ENCODE results near the gene ASB7.

The ASB7 gene

GRCh38 chr15:100687582-100688141 is 85.3 kb downstream of the ASB7 start:
- no peak for DNase-seq

DNA sequence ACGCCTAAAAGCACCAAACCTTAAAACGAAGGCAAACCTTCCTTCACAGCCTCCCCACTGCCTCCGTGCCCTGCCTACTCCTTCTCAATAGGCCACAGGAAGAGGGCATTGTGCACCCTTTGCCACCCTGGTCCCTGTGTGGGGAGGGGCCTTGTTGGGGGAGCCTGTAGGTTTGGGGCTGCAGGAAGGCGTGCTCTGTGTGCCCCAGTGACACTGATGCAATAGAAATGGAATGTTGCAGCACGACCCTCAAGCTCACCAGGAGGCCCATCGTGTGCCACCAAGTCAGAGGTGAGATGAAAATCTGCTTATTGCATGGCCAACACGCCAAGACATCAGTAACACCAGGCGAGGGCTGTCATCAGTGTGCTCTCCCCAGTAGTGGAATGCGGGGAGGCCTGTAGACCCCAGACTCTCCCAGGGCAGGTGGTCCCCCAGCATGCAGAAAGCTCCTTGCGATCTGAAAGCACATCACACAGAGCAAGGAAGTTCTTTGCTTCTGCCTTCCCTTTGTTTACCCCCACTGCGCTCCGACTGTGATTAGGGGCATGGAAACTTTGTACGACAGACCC is 86.2 kb downstream of the ASB7 start:
- DNase-seq, result no peak

- DNase-seq, result no peak
Observed at GRCh38 chr15:100689131-100689899, 86.9 kb downstream of the ASB7 start.

DNA sequence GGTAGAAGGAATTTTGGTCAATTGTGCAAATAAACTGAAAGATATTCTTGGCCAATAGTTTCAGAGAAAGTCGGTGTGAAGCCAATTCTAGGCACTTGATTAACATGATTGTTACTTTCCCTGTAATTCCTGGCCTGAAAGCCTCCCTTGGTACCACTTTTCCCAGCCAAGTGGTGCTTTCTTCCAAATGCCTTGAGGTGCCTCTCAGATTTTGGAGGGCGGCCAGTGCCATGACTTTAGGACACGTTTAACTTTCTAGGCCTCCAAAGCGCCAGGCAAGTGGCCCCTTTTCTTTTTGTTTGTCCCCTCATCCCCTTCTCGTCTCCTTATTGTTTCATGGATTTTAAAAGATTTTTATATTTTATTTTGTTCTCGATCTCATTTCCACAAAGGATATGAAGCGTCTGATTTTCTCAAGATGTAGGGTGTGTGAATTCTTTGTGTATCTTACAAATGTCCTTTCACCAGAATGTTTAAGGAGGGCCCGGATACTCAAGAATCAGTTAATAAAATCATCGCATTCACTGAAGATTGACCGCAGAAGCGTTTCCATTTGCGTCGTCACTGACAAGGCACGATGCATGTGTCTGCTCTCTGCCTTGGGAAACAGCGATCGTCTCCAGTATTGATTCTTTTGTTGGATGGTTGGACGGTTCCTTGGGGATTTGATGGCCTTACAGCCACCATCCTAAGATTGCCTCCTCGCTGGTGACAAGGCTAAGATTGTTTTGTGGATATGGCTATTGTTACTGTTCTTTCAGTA is 87.8 kb downstream of the ASB7 start:
- no peak for DNase-seq

DNA sequence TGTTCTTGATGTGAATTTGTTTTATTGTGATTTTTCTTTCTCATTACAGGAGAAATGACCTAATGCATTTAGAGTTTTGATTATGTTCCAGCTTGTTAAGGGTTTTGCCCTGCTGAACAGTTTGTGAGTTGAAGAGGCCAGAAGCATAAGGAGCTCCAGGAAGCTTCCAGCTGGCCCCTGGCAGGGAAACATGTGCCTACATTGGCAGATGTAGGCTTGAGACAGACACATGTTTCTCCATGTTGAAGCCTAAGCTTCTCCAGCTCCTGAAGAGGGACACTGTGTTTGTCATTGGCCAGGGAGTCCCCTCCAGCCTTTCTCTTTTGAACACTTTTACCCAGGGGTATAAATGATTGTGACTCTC is 88.4 kb downstream of the ASB7 start:
- DNase-seq, result no peak

- DNase-seq, result no peak
Observed at GRCh38 chr15:100691321-100691720, 88.9 kb downstream of the ASB7 start.

DNA sequence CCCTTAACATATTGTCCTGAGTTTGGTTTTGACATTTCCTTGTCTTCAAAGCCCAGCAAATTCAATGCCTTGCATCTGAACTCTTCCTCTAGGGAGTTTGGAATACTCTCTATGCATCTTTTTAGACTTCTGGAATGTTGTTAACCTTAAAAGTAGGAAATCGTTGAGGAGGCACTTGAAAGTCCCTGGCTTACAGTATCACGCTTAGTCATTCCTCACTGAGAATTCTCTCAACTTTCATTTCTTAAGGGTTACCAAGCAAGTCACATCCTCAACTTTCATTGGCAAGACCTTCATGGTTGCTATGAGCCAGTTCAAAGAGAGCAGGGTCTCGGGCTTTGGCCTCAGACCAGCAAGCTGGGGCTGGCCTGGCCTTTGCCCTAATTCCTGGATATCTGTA is 89.9 kb downstream of the ASB7 start:
- DNase-seq, result no peak

- no peak for DNase-seq
Observed at GRCh38 chr15:100692671-100693070, 90.3 kb downstream of the ASB7 start.

DNA sequence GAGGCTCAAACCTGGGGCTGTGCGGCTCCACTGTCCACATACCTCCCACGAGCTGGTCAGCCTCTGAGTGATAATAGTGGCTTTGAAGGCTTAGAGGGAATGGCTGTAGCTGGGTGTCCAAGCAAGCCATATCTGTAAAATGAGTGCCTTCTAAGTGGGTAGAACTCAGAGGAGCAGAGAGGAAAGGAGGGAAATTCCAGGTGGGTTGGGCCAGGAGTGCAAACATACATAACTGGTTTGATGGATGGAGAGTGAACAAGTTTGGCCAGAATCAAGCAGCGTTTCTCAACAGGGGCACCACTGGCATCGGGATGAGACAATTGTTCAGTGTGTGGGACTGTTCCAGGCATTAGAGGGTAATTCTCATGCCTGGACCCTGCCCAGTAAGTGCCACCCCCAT is 91.1 kb downstream of the ASB7 start:
- no peak for DNase-seq

GRCh38 chr15:100694381-100695021 is 92.1 kb downstream of the ASB7 start:
- no peak for DNase-seq

GRCh38 chr15:100695048-100695447 is 92.7 kb downstream of the ASB7 start:
- no peak for DNase-seq

GRCh38 chr15:100696452-100696851 is 94.1 kb downstream of the ASB7 start:
- no peak for DNase-seq
